Esophagus muscularis mucosa (tissue), 3 donors: ENCODE data around the gene SLC25A29.

Source experiments
- POLR2A ChIP-seq: fragments of 450-650 bp; IDR thresholded peaks from one replicate; pipeline ENCODE4 v1.6.1; 2017; ENCODE audit warnings: antibody characterized with exemption, moderate library complexity, mild to moderate bottlenecking, low read depth
- POLR2AphosphoS5 ChIP-seq, 2 donors: sonication (generic); formaldehyde crosslinking; IDR thresholded peaks; one replicate each; pipeline ENCODE4 v1.6.1; 2017; ENCODE audit warnings: antibody characterized with exemption in 2 of 2
- TF ChIP-seq, protein P1 (sequence below), 3 experiments: fragments of 200-600 bp in 2 of 3; fragments of 450-650 bp in 1 of 3; sonication (generic) in 2 of 3; IDR thresholded peaks; one replicate each; pipeline ENCODE4 v1.5.1; 2017 to 2019; ENCODE audit warnings: antibody characterized with exemption in 3 of 3, mild to moderate bottlenecking in 2 of 3, moderate library complexity in 1 of 3

DNA sequence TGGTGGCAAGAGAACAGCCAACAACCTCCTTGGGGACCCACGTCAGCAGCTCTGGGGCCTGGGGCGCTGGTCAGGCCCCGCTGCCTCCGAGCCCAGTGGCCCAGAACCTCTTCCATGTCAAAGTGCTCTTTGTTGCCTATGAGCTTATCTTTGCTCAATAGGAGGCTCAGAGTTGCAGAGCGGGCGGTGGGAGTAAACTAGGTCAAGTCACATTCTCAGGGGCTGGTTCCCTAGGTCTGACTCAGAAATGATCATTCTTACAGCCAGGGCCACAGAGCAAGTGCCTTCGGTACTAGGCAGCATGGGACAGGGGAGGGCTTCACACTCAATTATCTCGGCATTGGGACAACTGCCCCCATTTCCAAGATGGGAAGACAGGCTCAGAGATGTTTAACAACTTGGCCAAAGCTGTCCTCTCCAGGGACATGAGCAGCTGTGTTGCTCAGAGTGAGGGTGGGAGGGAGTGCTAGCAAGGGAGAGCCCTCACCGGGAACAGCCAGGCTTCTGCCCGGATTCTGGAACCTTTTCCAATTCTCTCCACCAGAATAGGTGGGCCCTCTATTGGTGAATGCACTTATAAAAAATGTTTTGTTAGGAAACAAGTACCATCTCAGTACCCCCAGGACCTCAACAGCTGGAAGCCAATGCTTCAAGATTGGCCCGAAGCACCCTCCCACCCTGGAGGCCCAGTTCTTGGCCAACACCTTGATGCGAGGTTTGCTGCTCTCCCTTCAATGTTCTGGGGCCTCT is 11.9 kb downstream of the SLC25A29 start:
- TF ChIP-seq, protein P1, sequence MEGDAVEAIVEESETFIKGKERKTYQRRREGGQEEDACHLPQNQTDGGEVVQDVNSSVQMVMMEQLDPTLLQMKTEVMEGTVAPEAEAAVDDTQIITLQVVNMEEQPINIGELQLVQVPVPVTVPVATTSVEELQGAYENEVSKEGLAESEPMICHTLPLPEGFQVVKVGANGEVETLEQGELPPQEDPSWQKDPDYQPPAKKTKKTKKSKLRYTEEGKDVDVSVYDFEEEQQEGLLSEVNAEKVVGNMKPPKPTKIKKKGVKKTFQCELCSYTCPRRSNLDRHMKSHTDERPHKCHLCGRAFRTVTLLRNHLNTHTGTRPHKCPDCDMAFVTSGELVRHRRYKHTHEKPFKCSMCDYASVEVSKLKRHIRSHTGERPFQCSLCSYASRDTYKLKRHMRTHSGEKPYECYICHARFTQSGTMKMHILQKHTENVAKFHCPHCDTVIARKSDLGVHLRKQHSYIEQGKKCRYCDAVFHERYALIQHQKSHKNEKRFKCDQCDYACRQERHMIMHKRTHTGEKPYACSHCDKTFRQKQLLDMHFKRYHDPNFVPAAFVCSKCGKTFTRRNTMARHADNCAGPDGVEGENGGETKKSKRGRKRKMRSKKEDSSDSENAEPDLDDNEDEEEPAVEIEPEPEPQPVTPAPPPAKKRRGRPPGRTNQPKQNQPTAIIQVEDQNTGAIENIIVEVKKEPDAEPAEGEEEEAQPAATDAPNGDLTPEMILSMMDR (IDR thresholded peaks at IDR 0.05) = no peak
- no peak for TF ChIP-seq POLR2AphosphoS5 (IDR thresholded peaks at IDR 0.05)
- TF ChIP-seq POLR2A = no peak
